ENCODE results near the gene DHDH.

Gene DHDH

GRCh38 chr19:48967346-48968178 lies 34.1 kb downstream of the DHDH start:
- no peak overlapping the region; the same call in 1 of the 2 replicates for H3K4me3 ChIP-seq (ENCODE audit: low read depth, low read length)
- TF ChIP-seq CTCF (IDR thresholded peaks at IDR 0.05; ENCODE audit: insufficient read depth, low read depth, low read length, missing control alignments), result no peak
- DNase-seq (ENCODE audit: low read depth), result peak; percentile 59

- H3K4me3 ChIP-seq (ENCODE audit: low read depth, low read length), result no peak overlapping the region
- no peak for TF ChIP-seq CTCF (IDR thresholded peaks at IDR 0.05; ENCODE audit: insufficient read depth, low read depth, low read length, missing control alignments)
- peak; percentile 34 for DNase-seq (ENCODE audit: low read depth)
Observed at GRCh38 chr19:48968179-48968661, 34.7 kb downstream of the DHDH start.

GRCh38 chr19:48968813-48969218 lies 35.3 kb downstream of the DHDH start:
- no peak for TF ChIP-seq CTCF (IDR thresholded peaks at IDR 0.05; ENCODE audit: insufficient read depth, low read depth, low read length, missing control alignments)
- no peak overlapping the region for H3K4me3 ChIP-seq (ENCODE audit: low read depth, low read length)
- DNase-seq (ENCODE audit: low read depth), result no peak

GRCh38 chr19:48969276-48970138 lies 36.0 kb downstream of the DHDH start:
- H3K4me3 ChIP-seq (ENCODE audit: low read depth, low read length), result no peak overlapping the region
- peak; percentile 49 for DNase-seq (ENCODE audit: low read depth)
- TF ChIP-seq CTCF (IDR thresholded peaks at IDR 0.05; ENCODE audit: insufficient read depth, low read depth, low read length, missing control alignments), result no peak

GRCh38 chr19:48970139-48970766 lies 36.8 kb downstream of the DHDH start:
- DNase-seq (ENCODE audit: low read depth), result no peak
- TF ChIP-seq CTCF (IDR thresholded peaks at IDR 0.05; ENCODE audit: insufficient read depth, low read depth, low read length, missing control alignments), result no peak
- H3K4me3 ChIP-seq (ENCODE audit: low read depth, low read length), result no peak overlapping the region

GRCh38 chr19:48970923-48971395 lies 37.5 kb downstream of the DHDH start:
- peak; percentile 87 for DNase-seq (ENCODE audit: low read depth)
- no peak overlapping the region for H3K4me3 ChIP-seq (ENCODE audit: low read depth, low read length)
- peak; percentile 94 for TF ChIP-seq CTCF (IDR thresholded peaks at IDR 0.05; ENCODE audit: insufficient read depth, low read depth, low read length, missing control alignments)

Data from GM12865 (cell line).